Uterus (tissue), 2 donors: ENCODE measurements around the gene BTF3.

ENCODE experiments used
- POLR2A ChIP-seq, 2 donors: fragments of 450-650 bp; IDR thresholded peaks; one replicate each; pipeline ENCODE4 v1.6.1; 2016; ENCODE audit warnings: antibody characterized with exemption in 2 of 2, mild to moderate bottlenecking in 1 of 2, moderate library complexity in 1 of 2
- TF ChIP-seq, protein P1 (sequence below), 4 experiments: fragments of 200-600 bp in 2 of 4; fragments of 450-650 bp in 2 of 4; sonication (generic) in 2 of 4; IDR thresholded peaks; one replicate each; pipeline ENCODE4 v1.5.1; 2016 to 2019; ENCODE audit warnings: antibody characterized with exemption in 4 of 4, mild to moderate bottlenecking in 2 of 4, moderate library complexity in 1 of 4

DNA sequence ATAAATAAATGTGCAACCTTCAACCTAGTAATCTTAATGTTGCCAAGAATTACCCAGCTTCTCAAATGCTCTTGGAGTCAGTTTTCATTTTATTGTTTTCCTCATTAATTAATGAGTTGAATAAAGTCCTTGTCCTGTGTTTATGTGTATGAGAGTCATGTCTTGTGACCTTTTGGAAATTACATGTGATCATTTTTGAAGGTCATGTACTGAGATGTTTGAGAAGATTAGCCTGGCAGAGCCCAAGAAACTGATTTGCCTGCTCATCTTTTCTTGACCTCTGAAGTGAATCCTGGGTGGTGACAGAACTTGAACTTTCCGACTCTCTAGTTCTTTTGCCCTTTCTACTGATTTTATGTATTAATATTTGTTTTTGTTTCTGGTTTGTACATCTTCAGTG lies 51.8 kb downstream of the BTF3 start:
- TF ChIP-seq, protein P1, sequence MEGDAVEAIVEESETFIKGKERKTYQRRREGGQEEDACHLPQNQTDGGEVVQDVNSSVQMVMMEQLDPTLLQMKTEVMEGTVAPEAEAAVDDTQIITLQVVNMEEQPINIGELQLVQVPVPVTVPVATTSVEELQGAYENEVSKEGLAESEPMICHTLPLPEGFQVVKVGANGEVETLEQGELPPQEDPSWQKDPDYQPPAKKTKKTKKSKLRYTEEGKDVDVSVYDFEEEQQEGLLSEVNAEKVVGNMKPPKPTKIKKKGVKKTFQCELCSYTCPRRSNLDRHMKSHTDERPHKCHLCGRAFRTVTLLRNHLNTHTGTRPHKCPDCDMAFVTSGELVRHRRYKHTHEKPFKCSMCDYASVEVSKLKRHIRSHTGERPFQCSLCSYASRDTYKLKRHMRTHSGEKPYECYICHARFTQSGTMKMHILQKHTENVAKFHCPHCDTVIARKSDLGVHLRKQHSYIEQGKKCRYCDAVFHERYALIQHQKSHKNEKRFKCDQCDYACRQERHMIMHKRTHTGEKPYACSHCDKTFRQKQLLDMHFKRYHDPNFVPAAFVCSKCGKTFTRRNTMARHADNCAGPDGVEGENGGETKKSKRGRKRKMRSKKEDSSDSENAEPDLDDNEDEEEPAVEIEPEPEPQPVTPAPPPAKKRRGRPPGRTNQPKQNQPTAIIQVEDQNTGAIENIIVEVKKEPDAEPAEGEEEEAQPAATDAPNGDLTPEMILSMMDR (IDR thresholded peaks at IDR 0.05) = no peak
- no peak for TF ChIP-seq POLR2A (IDR thresholded peaks at IDR 0.05)
